GM12878 (cell line): ENCODE data around the gene TNFSF12. TPM values are rescaled to one million over a fixed set of nuclear protein-coding genes. Genes with fewer than 3 reads are reported as not detected.

Experiments
- ATAC-seq: fragments of 200-7000 bp; cut with Tn5 transposase; 3 replicates; pipeline ENCODE4 v1.9.1; 2020; ENCODE audit warnings: mild to moderate bottlenecking, moderate library complexity
- BruUV-seq: library from RNA; stranded (reverse); fragments of 400-500 nt; replicated peaks from 2 replicates; lab custom pipeline; 2021; lab: Mats Ljungman, UMichigan
- CTCF ChIA-PET: fragments of 300-600 bp; sonication (Branson Sonifier 250); formaldehyde crosslinking; extraction: SDS; loops from one replicate; lab custom pipeline; 2021; ENCODE audit warnings: inconsistent platforms; lab: Yijun Ruan, JAX
- POLR2A ChIA-PET: fragments of 350-600 bp; formaldehyde crosslinking; extraction: SDS; loops from one replicate; lab custom pipeline; 2021; ENCODE audit warnings: inconsistent platforms; lab: Charles Lee
- RAD21 ChIA-PET: fragments of 300-600 bp; sonication (Branson Sonifier 250); formaldehyde crosslinking; loops from one replicate; lab custom pipeline; 2023; ENCODE audit warnings: antibody characterized with exemption; ENCODE audit not compliant: unreplicated experiment; lab: Charles Lee
- SMC1A ChIA-PET: fragments of 300-600 bp; sonication (Branson Sonifier 250); formaldehyde crosslinking; loops from one replicate; lab custom pipeline; 2023; ENCODE audit not compliant: unreplicated experiment, uncharacterized antibody; lab: Charles Lee
- DNase-seq: peaks from one replicate; pipeline ENCODE4 v3.0.0-alpha.2; 2011; ENCODE audit warnings: low read depth, low spot score
- FAIRE-seq: peaks from 3 replicates; lab custom pipeline; 2011; peaks lifted over from hg19 to GRCh38; lab: Jason Lieb, UNC
- H2AFZ ChIP-seq: 2 replicates; pipeline ENCODE4 v1.6.0; 2011; ENCODE audit warnings: low read depth, low read length, control low read depth; ENCODE audit not compliant: control insufficient read depth
- H3K27ac ChIP-seq: 2 replicates; pipeline ENCODE4 v1.5.1; 2011; ENCODE audit warnings: control low read depth; ENCODE audit not compliant: control insufficient read depth, insufficient read depth
- H3K27me3 ChIP-seq, 2 experiments: replicated peaks in 1 of 2; 2 replicates each; pipeline versions ENCODE4 v1.6.0 to v1.6.1; 2011; ENCODE audit warnings: low read length in 1 of 2; ENCODE audit not compliant: control insufficient read depth in 2 of 2, insufficient read depth in 2 of 2
- H3K36me3 ChIP-seq, 2 experiments: 2 replicates each; pipeline ENCODE4 v1.5.1; 2011; ENCODE audit warnings: low read length in 1 of 2; ENCODE audit not compliant: control insufficient read depth in 2 of 2, insufficient read depth in 2 of 2
- H3K4me1 ChIP-seq: 2 replicates; pipeline ENCODE4 v1.6.1; 2011; ENCODE audit warnings: mild to moderate bottlenecking, low read length, moderate library complexity, mixed read lengths; ENCODE audit not compliant: control insufficient read depth, insufficient read depth
- H3K4me2 ChIP-seq: 2 replicates; pipeline ENCODE4 v1.6.0; 2011; ENCODE audit warnings: control low read depth; ENCODE audit not compliant: control insufficient read depth, insufficient read depth
- H3K4me3 ChIP-seq: fragments of 200-600 bp; sonication (generic); 2 replicates; pipeline ENCODE4 v1.5.1; 2016
- H3K79me2 ChIP-seq: 2 replicates; pipeline ENCODE4 v1.6.0; 2011; ENCODE audit warnings: low read length; ENCODE audit not compliant: control insufficient read depth, insufficient read depth
- H3K9ac ChIP-seq: 2 replicates; pipeline ENCODE4 v1.8.0; 2011; ENCODE audit warnings: low read length, control low read depth, mixed read lengths; ENCODE audit not compliant: control insufficient read depth, insufficient read depth
- H3K9me3 ChIP-seq: replicated peaks from 3 replicates; pipeline ENCODE4 v1.5.1; 2011; ENCODE audit warnings: mild to moderate bottlenecking, low read length; ENCODE audit not compliant: control insufficient read depth, insufficient read depth
- H4K20me1 ChIP-seq: 2 replicates; pipeline ENCODE4 v1.6.0; 2011; ENCODE audit not compliant: control insufficient read depth, insufficient read depth
- ASH2L ChIP-seq: fragments of 300-600, 200-600 bp; sonication (generic); IDR thresholded peaks from 2 replicates; pipeline ENCODE4 v1.6.1; 2017; ENCODE audit warnings: low read depth, mild to moderate bottlenecking, borderline replicate concordance
- CBX5 ChIP-seq: sonication (generic); IDR thresholded peaks from 2 replicates; pipeline ENCODE4 v1.6.1; 2016; ENCODE audit warnings: low read depth, moderate library complexity, mild to moderate bottlenecking, inconsistent platforms
- E2F8 ChIP-seq: fragments of 450-650 bp; IDR thresholded peaks from 2 replicates; pipeline ENCODE4 v1.6.1; 2018; ENCODE audit warnings: mild to moderate bottlenecking, low read depth, moderate library complexity; ENCODE audit not compliant: partially characterized antibody
- E4F1 ChIP-seq: fragments of 450-650 bp; IDR thresholded peaks from 2 replicates; pipeline ENCODE4 v1.6.1; 2018; ENCODE audit warnings: borderline replicate concordance, mild to moderate bottlenecking; ENCODE audit not compliant: partially characterized antibody
- GATAD2B ChIP-seq: fragments of 450-650 bp; conservative IDR thresholded peaks from 2 replicates; pipeline ENCODE4 v1.6.1; 2017; ENCODE audit warnings: low read depth, mild to moderate bottlenecking, moderate library complexity
- MEF2A ChIP-seq: IDR thresholded peaks from 2 replicates; pipeline ENCODE4 v1.6.1; 2011; ENCODE audit warnings: low read depth, mild to moderate bottlenecking, low read length, moderate library complexity; ENCODE audit not compliant: insufficient read depth
- NFYB ChIP-seq: IDR thresholded peaks from 2 replicates; pipeline ENCODE4 v1.6.1; 2011; ENCODE audit warnings: low read depth, mild to moderate bottlenecking, low read length, improper control_type of control experiment, moderate library complexity; ENCODE audit not compliant: insufficient read depth
- NKRF ChIP-seq: fragments of 450-650 bp; conservative IDR thresholded peaks from 2 replicates; pipeline ENCODE4 v1.6.1; 2017; ENCODE audit warnings: mild to moderate bottlenecking, moderate library complexity
- NR2C2 ChIP-seq: IDR thresholded peaks from 2 replicates; pipeline ENCODE4 v1.6.1; 2011; ENCODE audit warnings: borderline replicate concordance, low read depth; ENCODE audit not compliant: control insufficient read depth, insufficient read length
- SP1 ChIP-seq: IDR thresholded peaks from one replicate; pipeline ENCODE4 v1.6.1; 2011; ENCODE audit warnings: low read depth, low read length
- SUZ12 ChIP-seq: fragments of 200-600 bp; sonication (generic); IDR thresholded peaks from one replicate; pipeline ENCODE4 v1.6.1; 2018; ENCODE audit warnings: antibody characterized with exemption, mild to moderate bottlenecking; ENCODE audit not compliant: unreplicated experiment
- TAF1 ChIP-seq: IDR thresholded peaks from 2 replicates; pipeline ENCODE4 v1.6.1; 2011; ENCODE audit warnings: mild to moderate bottlenecking, low read depth, low read length, borderline replicate concordance
- WRNIP1 ChIP-seq: IDR thresholded peaks from 2 replicates; pipeline ENCODE4 v1.6.1; 2011; ENCODE audit warnings: low read depth, low read length, improper control_type of control experiment, borderline replicate concordance
- ZZZ3 ChIP-seq: IDR thresholded peaks from 2 replicates; pipeline ENCODE4 v1.6.1; 2011; ENCODE audit warnings: low read depth; ENCODE audit not compliant: control insufficient read depth, insufficient read length
- WGBS: methylation state at CpG from one replicate; pipeline ENCODE4 v1.1.6; 2016; ENCODE audit warnings: low lambda C conversion rate; ENCODE audit not compliant: insufficient replicate concordance, insufficient coverage; ENCODE audit errors: missing lambda C conversion rate; 5-methylcytosine and 5-hydroxymethylcytosine counted together
- in situ Hi-C: fragments of 300-500 bp; cut with MboI; formaldehyde crosslinking; loops from 9 replicates; pipeline ENCODE4 v1.14.3; 2018; ENCODE audit warnings: mixed read lengths
- intact Hi-C: fragments of 100-400 bp; cut with micrococcal nuclease; formaldehyde crosslinking; loops from one replicate; pipeline ENCODE4 v1.14.2; 2022; ENCODE audit not compliant: unreplicated experiment
- polyA plus RNA-seq, 11 experiments: library from polyadenylated mRNA; depleted of rRNA in 4 of 11; unstranded in 6 of 11; stranded (reverse) in 5 of 11; fragments of >200 nt; fragmentation: Nextera tagmentation in 4 of 11; fragmentation: Illumina TruSeq in 1 of 11; extraction: Ambion mirVana in 4 of 11; extraction: Trizol in 1 of 11; gene quantifications; 1 replicate in 1 of 11; 2 replicates in 10 of 11; pipeline versions ENCODE4 v1.2.1 to v1.2.3, GENCODE V29; 2011 to 2016; ENCODE audit warnings: inconsistent platforms in 2 of 11, missing spikeins in 2 of 11, low read depth in 1 of 11
- total RNA-seq, 4 experiments: library from RNA; depleted of rRNA in 3 of 4; stranded (reverse); fragments of >200 nt in 3 of 4; fragmentation: Illumina TruSeq in 1 of 4; extraction: Trizol in 1 of 4; gene quantifications; 2 replicates each; pipeline versions ENCODE4 v1.2.1 to v1.2.3, GENCODE V29; 2013 to 2021

TNFSF12 gene
- total and polyA plus RNA-seq, 10 of the 15 experiments (the other 5 are each of a cell fraction or from before 2014, with no cell fraction given): 0.32 to 7.0 (median 2.6) TPM

DNA sequence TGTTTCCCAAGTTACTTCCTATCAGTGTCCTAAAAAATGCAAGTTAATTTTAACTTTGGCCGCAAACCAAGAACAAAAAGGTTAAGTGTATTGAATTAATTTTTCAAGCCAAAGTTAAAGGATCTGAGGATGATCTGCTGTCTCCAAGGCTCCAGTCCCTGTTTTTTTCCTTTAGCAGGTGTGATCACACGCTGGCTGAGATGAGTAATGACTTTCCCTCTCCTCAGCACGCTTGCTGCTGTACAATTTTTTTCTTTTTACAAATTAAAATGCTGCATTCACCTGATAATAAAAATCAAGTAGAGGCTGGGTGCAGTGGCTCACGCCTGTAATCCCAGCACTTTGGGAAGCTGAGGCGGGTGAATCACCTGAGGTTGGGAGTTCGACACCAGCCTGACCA, 3.9 kb upstream of the TNFSF12 start:
- no peaks in the 10 kb centered on the region; a peak in 1 of 4 replicates for H3K27me3 ChIP-seq
- peaks cover 16% of the 10 kb centered on the region for H3K4me1 ChIP-seq
- no peaks in the 10 kb centered on the region for H3K36me3 ChIP-seq
- no peak overlapping the region for H3K4me2 ChIP-seq
- no peak overlapping the region for H3K9ac ChIP-seq
- H3K9me3 ChIP-seq: no peaks in the 10 kb centered on the region
- in situ Hi-C loops (no loop called here), intact Hi-C loops (no loop called here)
- ChIA-PET POLR2A (interaction anchor here (0.6 kb wide), 1 partner anchor 12 kb away, joined by 5 read pairs; no protein-coding TSS in a partner anchor), CTCF (interaction anchor here (1.1 to 2.8 kb wide), 3 partner anchors 15 to 30 kb away, joined by 3 to 10 read pairs (median 5); no protein-coding TSS in a partner anchor), SMC1A (no interaction called here), RAD21 (no interaction called here)
- H2AFZ ChIP-seq: no peak overlapping the region
- DNase-seq (no peak), FAIRE-seq (no peak), ATAC-seq (no peak)
- H3K79me2 ChIP-seq: no peaks in the 10 kb centered on the region
- H3K4me3 ChIP-seq: no peak overlapping the region
- no peaks in the 10 kb centered on the region for H4K20me1 ChIP-seq
- TF ChIP-seq SUZ12 (no peak), E4F1 (no peak), ZZZ3 (no peak), GATAD2B (no peak), WRNIP1 (no peak), CBX5 (no peak), NR2C2 (no peak), MEF2A (no peak), TAF1 (no peak), NKRF (no peak), E2F8 (no peak), SP1 (no peak), NFYB (no peak), ASH2L (no peak)
- BruUV-seq: no TSS peak
- 46% methylated on average over 6 of the region's 6 CpGs for WGBS
- H3K27ac ChIP-seq: no peak overlapping the region
